ENCODE measurements around the gene DMD.

DNA sequence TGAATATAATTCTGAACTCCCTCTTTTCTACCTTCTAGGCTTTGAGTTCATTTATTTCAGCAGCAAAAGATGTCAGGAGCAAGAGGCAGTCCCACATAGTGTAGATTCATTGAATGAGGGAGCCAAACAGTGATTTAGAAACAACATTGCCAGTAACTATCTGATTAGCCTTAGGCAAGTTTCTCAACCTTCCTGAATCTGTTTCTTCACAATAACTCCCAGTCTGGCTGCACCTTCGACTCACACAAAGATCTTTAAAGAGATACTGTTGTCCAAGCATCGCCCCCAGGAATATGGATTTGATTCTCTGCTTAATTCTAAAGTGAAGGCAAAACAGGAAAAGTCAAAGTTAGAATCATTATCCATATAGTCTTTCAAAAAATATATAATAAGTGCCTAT is 1026.2 kb downstream of the DMD start:
- TF ChIP-seq, protein P1, sequence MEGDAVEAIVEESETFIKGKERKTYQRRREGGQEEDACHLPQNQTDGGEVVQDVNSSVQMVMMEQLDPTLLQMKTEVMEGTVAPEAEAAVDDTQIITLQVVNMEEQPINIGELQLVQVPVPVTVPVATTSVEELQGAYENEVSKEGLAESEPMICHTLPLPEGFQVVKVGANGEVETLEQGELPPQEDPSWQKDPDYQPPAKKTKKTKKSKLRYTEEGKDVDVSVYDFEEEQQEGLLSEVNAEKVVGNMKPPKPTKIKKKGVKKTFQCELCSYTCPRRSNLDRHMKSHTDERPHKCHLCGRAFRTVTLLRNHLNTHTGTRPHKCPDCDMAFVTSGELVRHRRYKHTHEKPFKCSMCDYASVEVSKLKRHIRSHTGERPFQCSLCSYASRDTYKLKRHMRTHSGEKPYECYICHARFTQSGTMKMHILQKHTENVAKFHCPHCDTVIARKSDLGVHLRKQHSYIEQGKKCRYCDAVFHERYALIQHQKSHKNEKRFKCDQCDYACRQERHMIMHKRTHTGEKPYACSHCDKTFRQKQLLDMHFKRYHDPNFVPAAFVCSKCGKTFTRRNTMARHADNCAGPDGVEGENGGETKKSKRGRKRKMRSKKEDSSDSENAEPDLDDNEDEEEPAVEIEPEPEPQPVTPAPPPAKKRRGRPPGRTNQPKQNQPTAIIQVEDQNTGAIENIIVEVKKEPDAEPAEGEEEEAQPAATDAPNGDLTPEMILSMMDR (conservative IDR thresholded peaks at IDR 0.05; ENCODE audit: low read length) = no peak
- no peak for TF ChIP-seq EZH2phosphoT487 (IDR thresholded peaks at IDR 0.05; ENCODE audit: borderline replicate concordance)
